GM06990 (cell line): ENCODE measurements around the gene SIX1.

Experiments used
- DNase-seq: peaks from one replicate; pipeline ENCODE4 v3.0.0-alpha.2; 2011; ENCODE audit not compliant: insufficient read length; ENCODE audit errors: extremely low read depth
- H3K27me3 ChIP-seq: replicated peaks from 2 replicates; pipeline ENCODE4 v1.6.0; 2011; ENCODE audit warnings: low read length; ENCODE audit not compliant: control insufficient read depth, insufficient read depth
- H3K36me3 ChIP-seq: 2 replicates; pipeline ENCODE4 v1.5.1; 2011; ENCODE audit warnings: low read length; ENCODE audit not compliant: control insufficient read depth, insufficient read depth
- H3K4me3 ChIP-seq: replicated peaks from 2 replicates; pipeline ENCODE4 v1.5.1; 2011; ENCODE audit warnings: low read depth, mild to moderate bottlenecking, control low read depth, low read length
- CTCF ChIP-seq: IDR thresholded peaks from 2 replicates; pipeline ENCODE4 v1.5.1; 2011; ENCODE audit warnings: low read length, control low read depth, mild to moderate bottlenecking, inconsistent platforms; ENCODE audit not compliant: insufficient read depth, poor library complexity, severe bottlenecking

The SIX1 gene

GRCh38 chr14:60634153-60634552, 15.1 kb downstream of the SIX1 start:
- Histone ChIP-seq H3K4me3 (no peak overlapping the region), H3K36me3 (no peaks in the 10 kb centered on the region), H3K27me3 (no peaks in the 10 kb centered on the region; the same call in none of the 2 replicates)
- TF ChIP-seq CTCF: no peak
- no peak for DNase-seq

- DNase-seq: no peak
- no peak overlapping the region; the same call in 1 of the 2 replicates for H3K4me3 ChIP-seq
- H3K27me3 ChIP-seq: no peaks in the 10 kb centered on the region
- H3K36me3 ChIP-seq: no peaks in the 10 kb centered on the region
- TF ChIP-seq CTCF: no peak
These were observed 16.5 kb downstream of the SIX1 start for GRCh38 chr14:60632777-60633176.

- TF ChIP-seq CTCF: no peak
- no peak for DNase-seq
- no peak overlapping the region for H3K4me3 ChIP-seq
- H3K27me3 ChIP-seq: no peaks in the 10 kb centered on the region
- no peaks in the 10 kb centered on the region for H3K36me3 ChIP-seq
These were observed 17.0 kb downstream of the SIX1 start for GRCh38 chr14:60632257-60632656.

GRCh38 chr14:60631842-60632241, 17.4 kb downstream of the SIX1 start:
- TF ChIP-seq CTCF: no peak
- H3K27me3 ChIP-seq: no peaks in the 10 kb centered on the region
- H3K4me3 ChIP-seq: no peak overlapping the region
- no peak for DNase-seq
- no peaks in the 10 kb centered on the region for H3K36me3 ChIP-seq

- Histone ChIP-seq H3K27me3 (no peaks in the 10 kb centered on the region), H3K4me3 (no peak overlapping the region)
- TF ChIP-seq CTCF: no peak
These were observed 19.1 kb downstream of the SIX1 start for GRCh38 chr14:60630129-60630528.

GRCh38 chr14:60628892-60629291, 20.4 kb downstream of the SIX1 start:
- no peak for TF ChIP-seq CTCF
- Histone ChIP-seq H3K27me3 (no peaks in the 10 kb centered on the region), H3K36me3 (no peaks in the 10 kb centered on the region), H3K4me3 (no peak overlapping the region)
- no peak for DNase-seq

More at GRCh38 chr14:60630129-60630528, 19.1 kb downstream of the SIX1 start:
- H3K36me3 ChIP-seq: no peaks in the 10 kb centered on the region
- DNase-seq: no peak
